Breast epithelium (tissue), 4 donors: Measurements from ENCODE around the gene TOX2. TPM values are rescaled to one million over a fixed set of nuclear protein-coding genes. Genes with fewer than 3 reads are reported as not detected.

Source experiments
- DNase-seq, 2 donors: peaks; one replicate each; pipeline ENCODE4 v3.0.0-alpha.2; 2019; ENCODE audit warnings: low spot score in 2 of 2
- H3K27ac ChIP-seq, 2 donors: fragments of 200-600 bp; sonication (generic) in 1 of 2; one replicate each; pipeline ENCODE4 v1.5.1; 2016 to 2019; ENCODE audit warnings: mild to moderate bottlenecking in 1 of 2
- H3K27me3 ChIP-seq, 2 donors: fragments of 200-600 bp; sonication (generic) in 1 of 2; one replicate each; pipeline versions ENCODE4 v1.5.1 to v1.6.0; 2017 to 2019; ENCODE audit warnings: control low read depth in 1 of 2, mild to moderate bottlenecking in 1 of 2
- H3K36me3 ChIP-seq: fragments of 200-600 bp; one replicate; pipeline ENCODE4 v1.5.1; 2019
- H3K4me1 ChIP-seq, 2 donors: fragments of 200-600 bp; sonication (generic); one replicate each; pipeline ENCODE4 v1.5.1; 2016 to 2019; ENCODE audit warnings: control low read depth in 1 of 2
- H3K4me3 ChIP-seq, 3 donors: fragments of 200-600 bp; sonication (generic); 1 replicate in 2 of 3; 2 replicates in 1 of 3; pipeline ENCODE4 v1.5.1; 2016 to 2019; ENCODE audit warnings: mild to moderate bottlenecking in 3 of 3, moderate library complexity in 2 of 3
- H3K9me3 ChIP-seq, 2 donors: fragments of 200-600 bp; sonication (generic) in 1 of 2; one replicate each; pipeline ENCODE4 v1.5.1; 2016 to 2019; ENCODE audit warnings: control low read depth in 1 of 2
- POLR2A ChIP-seq: fragments of 450-650 bp; IDR thresholded peaks from one replicate; pipeline ENCODE4 v1.6.1; 2016; ENCODE audit warnings: antibody characterized with exemption, mild to moderate bottlenecking, moderate library complexity
- POLR2AphosphoS5 ChIP-seq, 3 donors: sonication (generic); formaldehyde crosslinking; IDR thresholded peaks; one replicate each; pipeline ENCODE4 v1.6.1; 2017; ENCODE audit warnings: antibody characterized with exemption in 3 of 3
- intact Hi-C: fragments of 100-400 bp; cut with DNase I; formaldehyde crosslinking; loops from one replicate; pipeline ENCODE4 v1.15.1; 2023; ENCODE audit warnings: low total_unique reads
- total RNA-seq, 3 donors: library from RNA; depleted of rRNA; stranded (reverse); fragments of >200 nt; gene quantifications; one replicate each; pipeline ENCODE4 v1.1.0, GENCODE V29; 2016
- TF ChIP-seq, protein P1 (sequence below), 3 donors: fragments of 450-650 bp; IDR thresholded peaks; one replicate each; pipeline ENCODE4 v1.5.1; 2016 to 2017; ENCODE audit warnings: antibody characterized with exemption in 3 of 3, mild to moderate bottlenecking in 3 of 3, moderate library complexity in 3 of 3

The TOX2 gene
- total RNA-seq, 3 donors from 2014 or later, result 0.44 to 7.4 (median 0.66) TPM

DNA sequence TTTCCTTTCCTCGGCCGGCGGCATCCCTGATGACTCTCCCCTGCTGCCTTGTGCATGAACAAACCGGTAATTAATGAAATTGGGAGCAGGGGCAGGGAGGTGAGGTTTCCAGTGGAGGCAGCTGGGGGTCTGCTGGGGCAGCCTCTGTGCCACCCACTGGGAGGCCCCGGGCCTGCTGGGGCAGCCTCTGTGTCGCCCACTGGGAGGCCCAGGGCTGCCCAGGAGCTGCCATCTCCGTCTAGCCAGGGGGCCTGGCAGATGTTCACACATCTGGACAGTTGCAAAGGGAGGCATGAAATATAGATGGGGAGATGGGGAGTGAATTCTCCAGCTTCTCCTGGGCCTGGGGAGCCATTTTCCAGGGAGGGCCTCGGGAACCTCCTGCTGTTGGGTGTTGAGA lies 33.8 kb downstream of the TOX2 start:
- H3K4me3 ChIP-seq, result no peak overlapping the region
- H3K9me3 ChIP-seq, result no peaks in the 10 kb centered on the region
- intact Hi-C loops, result no loop called here
- H3K4me1 ChIP-seq, result no peaks in the 10 kb centered on the region
- H3K27ac ChIP-seq, result no peak overlapping the region
- H3K36me3 ChIP-seq, result no peaks in the 10 kb centered on the region
- TF ChIP-seq, protein P1, sequence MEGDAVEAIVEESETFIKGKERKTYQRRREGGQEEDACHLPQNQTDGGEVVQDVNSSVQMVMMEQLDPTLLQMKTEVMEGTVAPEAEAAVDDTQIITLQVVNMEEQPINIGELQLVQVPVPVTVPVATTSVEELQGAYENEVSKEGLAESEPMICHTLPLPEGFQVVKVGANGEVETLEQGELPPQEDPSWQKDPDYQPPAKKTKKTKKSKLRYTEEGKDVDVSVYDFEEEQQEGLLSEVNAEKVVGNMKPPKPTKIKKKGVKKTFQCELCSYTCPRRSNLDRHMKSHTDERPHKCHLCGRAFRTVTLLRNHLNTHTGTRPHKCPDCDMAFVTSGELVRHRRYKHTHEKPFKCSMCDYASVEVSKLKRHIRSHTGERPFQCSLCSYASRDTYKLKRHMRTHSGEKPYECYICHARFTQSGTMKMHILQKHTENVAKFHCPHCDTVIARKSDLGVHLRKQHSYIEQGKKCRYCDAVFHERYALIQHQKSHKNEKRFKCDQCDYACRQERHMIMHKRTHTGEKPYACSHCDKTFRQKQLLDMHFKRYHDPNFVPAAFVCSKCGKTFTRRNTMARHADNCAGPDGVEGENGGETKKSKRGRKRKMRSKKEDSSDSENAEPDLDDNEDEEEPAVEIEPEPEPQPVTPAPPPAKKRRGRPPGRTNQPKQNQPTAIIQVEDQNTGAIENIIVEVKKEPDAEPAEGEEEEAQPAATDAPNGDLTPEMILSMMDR (IDR thresholded peaks at IDR 0.05), result no peak
- no peak for TF ChIP-seq POLR2A
- TF ChIP-seq POLR2AphosphoS5 (IDR thresholded peaks at IDR 0.05), result no peak
- peaks cover 0 to 10% of the 10 kb centered on the region in 2 donors for H3K27me3 ChIP-seq
- no peak for DNase-seq

DNA sequence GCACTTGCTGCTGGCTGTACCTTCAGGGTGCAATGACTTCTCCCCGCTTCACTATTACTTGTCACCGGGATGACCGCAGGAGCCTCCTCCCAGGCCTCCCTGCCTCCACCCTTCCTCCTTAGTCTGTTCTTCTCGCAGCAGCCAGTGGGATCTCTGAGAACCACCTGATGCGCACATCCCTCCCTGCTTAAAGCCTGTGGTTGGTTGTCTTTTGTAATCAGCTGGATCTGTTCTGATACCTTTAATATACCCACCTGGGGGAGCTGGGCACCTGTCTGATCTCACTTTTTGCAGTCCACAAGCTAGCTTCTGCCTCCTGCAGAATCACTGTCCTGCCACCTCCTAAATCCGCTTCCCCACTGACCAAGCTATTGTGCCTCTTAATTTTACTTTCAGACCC lies 34.6 kb downstream of the TOX2 start:
- TF ChIP-seq POLR2AphosphoS5 (IDR thresholded peaks at IDR 0.05) (no peak), POLR2A (no peak)
- TF ChIP-seq, protein P1 (IDR thresholded peaks at IDR 0.05), result no peak
- no peaks in the 10 kb centered on the region for H3K9me3 ChIP-seq
- no peak overlapping the region for H3K4me3 ChIP-seq
- no peak overlapping the region for H3K27ac ChIP-seq
- no peak for DNase-seq
- H3K36me3 ChIP-seq, result no peaks in the 10 kb centered on the region
- H3K4me1 ChIP-seq, result no peaks in the 10 kb centered on the region
- peaks cover 0 to 10% of the 10 kb centered on the region in 2 donors for H3K27me3 ChIP-seq
- intact Hi-C loops, result no loop called here

DNA sequence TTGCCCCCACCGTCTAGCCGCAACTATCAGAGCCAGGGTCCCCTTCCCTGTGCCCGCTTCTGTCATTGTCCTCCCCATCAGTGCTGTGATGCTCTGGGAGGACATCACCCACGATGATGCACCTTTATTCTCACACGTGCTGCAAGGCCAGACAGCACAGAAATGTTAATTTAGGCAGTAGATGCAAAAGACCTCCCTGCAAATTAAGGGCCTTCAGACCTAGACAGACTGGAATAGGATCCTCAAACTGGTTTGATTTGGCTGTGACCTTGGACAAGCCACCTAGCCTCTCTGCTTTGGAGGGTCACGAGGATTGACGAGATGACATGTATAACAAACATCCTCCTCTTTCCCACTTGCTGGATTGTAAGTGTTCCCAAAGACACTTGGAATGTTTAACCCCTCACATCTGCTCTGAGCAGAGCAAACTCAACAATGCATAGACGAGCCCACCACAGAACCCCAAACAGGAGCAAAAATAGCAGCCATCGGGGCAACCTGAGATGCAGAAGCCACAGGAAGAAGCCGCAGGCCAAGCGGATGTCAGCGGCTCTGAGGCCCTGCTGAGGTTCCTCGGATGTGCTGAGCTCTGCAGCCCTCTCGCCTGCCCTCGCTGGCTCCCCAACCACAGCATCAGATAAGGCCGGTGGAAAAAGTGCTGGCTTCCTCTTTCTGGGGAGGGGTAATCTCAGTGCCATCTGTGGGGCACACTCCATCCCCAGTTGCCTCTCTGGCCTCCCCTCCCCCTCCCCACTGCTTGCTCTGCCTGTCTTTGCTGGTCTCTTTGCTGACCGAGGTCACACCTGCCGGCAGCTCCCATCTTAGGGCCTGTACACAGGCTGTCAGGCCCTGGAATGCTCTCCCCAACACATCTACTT lies 35.3 kb downstream of the TOX2 start:
- DNase-seq, result no peak
- H3K4me1 ChIP-seq, result no peaks in the 10 kb centered on the region
- H3K36me3 ChIP-seq, result no peaks in the 10 kb centered on the region
- TF ChIP-seq POLR2AphosphoS5 (IDR thresholded peaks at IDR 0.05), result no peak
- no peak for TF ChIP-seq POLR2A
- TF ChIP-seq, protein P1 (IDR thresholded peaks at IDR 0.05), result no peak
- intact Hi-C loops, result no loop called here
- no peak overlapping the region for H3K4me3 ChIP-seq
- H3K27ac ChIP-seq, result no peak overlapping the region
- H3K9me3 ChIP-seq, result no peaks in the 10 kb centered on the region
- H3K27me3 ChIP-seq, result peaks cover 0 to 10% of the 10 kb centered on the region in 2 donors

DNA sequence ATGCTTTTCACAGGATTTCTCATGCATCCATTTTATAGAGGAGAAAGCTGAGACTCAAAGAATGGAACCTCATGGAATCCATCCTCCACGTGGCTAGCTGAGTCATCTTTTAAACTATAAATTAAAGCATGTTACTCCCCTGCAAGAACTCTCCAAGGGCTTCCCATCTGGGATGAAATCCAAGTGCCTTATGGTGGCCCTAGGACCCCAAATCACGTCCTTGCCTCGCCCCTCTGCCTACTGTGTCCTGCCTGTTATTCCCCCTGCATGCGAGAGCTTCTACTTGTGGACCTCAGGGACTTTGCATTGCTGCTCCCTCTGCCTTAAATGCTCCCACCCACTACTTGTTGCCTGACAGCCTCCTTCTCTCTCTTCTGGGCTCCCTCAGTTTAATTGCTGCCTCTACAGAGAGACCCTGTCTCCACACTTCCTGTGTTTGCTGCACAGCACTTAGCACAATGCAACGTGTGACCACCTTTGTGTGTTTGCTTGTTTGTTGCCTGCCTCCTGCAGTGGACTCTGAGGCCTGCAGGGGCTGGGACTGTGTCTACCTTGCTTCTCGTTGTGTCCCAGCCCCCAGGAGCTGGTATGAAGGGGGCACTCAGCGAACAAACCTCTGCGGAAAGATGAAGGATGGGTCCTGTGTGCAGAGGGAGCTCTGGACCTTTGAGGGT lies 39.4 kb downstream of the TOX2 start:
- Histone ChIP-seq H3K4me1 (no peaks in the 10 kb centered on the region), H3K36me3 (no peaks in the 10 kb centered on the region), H3K4me3 (no peak overlapping the region), H3K27ac (no peak overlapping the region), H3K9me3 (no peaks in the 10 kb centered on the region), H3K27me3 (peaks cover 0 to 2% of the 10 kb centered on the region in 2 donors)
- intact Hi-C loops, result no loop called here
- DNase-seq, result no peak
- TF ChIP-seq, protein P1 (IDR thresholded peaks at IDR 0.05), result no peak
- TF ChIP-seq POLR2A (no peak), POLR2AphosphoS5 (IDR thresholded peaks at IDR 0.05) (no peak)

DNA sequence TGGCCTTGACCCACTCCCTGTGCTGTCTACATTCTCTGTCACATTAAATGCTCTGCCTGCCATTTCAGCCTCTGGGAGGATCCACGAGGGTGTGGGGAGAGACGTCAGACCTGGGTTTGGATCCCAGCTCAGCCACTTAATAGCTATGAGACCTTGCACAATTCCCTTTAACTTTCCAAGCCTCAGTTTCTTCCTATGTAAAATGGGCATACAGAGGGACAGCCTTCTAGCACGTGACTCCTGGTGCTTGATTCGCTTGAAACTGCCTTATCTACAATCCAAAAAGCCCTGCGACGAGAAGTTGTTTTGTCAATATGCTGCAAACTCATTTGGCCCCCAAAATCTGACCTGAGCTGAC lies 40.0 kb downstream of the TOX2 start:
- no peaks in the 10 kb centered on the region for H3K27me3 ChIP-seq
- H3K4me1 ChIP-seq, result no peaks in the 10 kb centered on the region
- no peak overlapping the region for H3K27ac ChIP-seq
- H3K36me3 ChIP-seq, result no peaks in the 10 kb centered on the region
- TF ChIP-seq POLR2AphosphoS5 (IDR thresholded peaks at IDR 0.05) (no peak), POLR2A (no peak)
- TF ChIP-seq, protein P1 (IDR thresholded peaks at IDR 0.05), result no peak
- DNase-seq, result no peak
- no peaks in the 10 kb centered on the region for H3K9me3 ChIP-seq
- H3K4me3 ChIP-seq, result no peak overlapping the region
- intact Hi-C loops, result no loop called here
